Measurements from ENCODE around the gene BCAR3.

Gene BCAR3

DNA sequence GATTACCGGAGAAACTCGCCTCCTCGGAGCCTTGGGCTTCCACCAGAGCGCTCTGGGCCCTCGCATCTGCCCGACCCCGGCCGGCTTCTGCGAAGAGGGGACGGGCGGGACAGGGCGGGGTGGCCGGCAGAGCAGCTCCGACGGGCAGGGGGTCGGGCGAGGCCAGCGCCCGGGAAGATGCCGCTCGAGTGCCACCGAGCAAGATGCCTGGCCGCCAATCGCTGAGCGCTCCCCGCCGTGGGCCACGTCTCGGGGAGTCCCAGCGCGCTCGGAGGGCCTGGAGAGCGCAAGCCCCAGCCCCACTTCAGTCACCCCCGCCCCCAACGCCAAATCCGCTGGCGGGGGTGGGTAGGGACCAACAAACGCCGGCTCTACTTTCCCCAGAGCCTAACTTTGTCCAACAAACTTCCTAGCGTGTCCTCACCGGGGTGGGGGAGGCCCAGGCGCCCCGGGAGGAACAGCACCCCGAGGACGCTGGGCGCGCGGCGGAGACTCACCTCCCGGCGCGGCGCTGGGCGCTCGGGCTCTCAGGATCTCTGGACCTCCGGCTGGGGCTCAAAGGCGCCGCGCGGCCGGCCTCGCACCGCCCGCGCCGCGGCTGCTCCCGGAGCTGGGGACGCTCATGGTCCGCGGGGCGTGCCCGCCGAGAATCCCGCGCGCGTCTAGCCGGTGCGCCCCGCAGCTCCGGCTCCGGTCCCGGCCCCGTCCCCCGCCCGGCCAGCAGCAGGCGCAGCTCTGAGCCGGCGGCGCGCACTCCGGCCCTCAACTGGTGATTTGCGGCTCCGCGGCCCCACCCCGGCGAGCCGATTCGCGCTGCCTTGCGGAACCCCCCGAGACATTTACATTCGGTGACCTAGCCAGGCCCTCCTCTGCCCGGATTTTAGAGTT, at the start of gene BCAR3:
TSS of gene BCAR3 (minus strand) at position 737 of the 888 bp plus-strand sequence. CDS start 6,907 bp downstream, outside the sequence.
- DNase-seq (ENCODE audit: low read depth in 3 of 3) = peak in 1 of 3 experiments; percentile 36

DNA sequence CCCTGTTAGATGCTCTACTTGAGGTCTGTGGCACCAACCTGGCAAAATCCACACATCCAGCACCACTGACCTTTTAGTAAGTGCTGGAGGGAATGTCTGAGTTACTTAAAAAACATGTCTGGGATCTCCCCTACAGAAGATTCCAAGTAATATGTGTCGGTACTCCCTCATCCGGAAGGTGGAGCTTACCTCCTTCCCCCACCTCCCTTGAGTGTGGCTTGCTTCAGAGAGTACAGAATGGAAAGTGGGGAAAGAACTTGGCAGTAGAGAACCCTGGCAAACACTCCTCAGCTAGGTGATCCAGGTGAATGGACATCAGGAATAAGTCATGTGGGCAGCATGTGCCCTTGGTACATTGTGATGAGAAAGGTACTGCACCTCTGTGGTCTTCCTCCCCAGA, 49.0 kb upstream of the BCAR3 start:
- DNase-seq (ENCODE audit: low read depth in 3 of 3) = no peak

DNA sequence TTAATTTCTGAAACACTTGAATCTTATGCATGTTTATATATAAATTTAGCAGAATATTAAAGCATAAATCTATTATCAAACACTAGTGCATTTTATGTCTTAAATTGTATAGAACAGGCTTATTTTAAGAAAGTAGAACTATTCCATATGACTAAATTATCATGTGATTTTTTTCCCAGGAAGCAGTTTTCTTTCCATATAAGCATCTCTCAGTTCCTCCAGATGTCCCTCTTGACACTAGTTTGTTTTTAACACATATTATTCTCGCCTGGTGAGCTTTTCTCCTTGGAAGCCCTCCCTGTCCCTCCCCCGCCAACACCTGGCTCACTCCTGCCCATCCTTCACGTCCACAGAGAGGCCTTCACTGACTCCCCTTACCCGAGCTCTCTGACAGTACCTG, 48.3 kb upstream of the BCAR3 start:
- DNase-seq (ENCODE audit: low read depth in 3 of 3) = no peak

DNA sequence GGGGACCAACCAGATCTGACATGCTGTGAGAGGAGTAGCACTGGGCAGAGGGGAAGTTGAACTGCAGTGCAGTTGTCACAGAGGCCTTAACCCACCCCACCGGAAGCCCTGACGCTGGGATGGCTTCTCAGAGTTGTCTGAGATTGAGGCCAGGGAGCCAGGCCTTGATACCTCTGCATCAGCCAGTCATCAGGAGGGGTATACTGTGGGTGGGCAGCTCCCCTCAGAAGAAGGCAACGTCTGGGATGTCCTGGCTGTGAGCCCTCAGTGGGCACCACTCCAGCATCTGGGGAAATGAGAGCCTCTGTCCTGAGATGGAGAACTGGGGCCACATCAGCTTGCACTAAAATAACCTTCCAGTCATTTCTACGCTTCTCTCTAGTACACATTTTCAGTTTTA, 47.9 kb upstream of the BCAR3 start:
- DNase-seq (ENCODE audit: low read depth in 3 of 3) = no peak

DNA sequence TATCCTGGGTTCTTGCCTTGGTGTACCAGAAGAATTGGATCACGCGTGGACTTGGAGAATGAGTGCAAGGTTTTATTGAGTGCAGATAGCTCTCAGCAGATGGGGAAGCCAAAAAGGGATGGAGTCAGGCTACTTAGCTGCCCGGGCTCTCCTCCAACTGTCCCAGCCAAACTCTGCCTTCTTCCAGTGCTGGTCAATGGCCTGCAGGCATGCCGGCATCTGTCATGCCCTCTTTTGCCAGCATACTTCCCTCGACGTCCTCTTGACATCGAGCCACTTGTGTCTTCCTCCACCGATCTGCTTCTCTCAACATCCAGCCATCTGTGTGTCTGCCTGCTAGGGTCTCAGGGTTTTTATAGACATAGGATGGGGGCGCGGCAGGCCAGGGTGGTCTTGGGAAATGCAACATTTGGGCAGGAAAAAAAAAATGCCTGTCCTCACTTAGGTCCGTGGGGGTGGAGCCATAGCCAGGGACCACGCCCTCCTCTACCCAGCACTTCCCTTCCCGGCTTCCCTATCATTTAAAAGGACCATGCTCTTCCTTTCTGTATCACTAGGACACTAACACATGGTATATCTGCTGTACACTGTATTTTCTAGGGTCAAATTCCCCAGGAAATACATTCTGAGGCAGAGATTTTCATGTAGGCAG, 47.0 kb upstream of the BCAR3 start:
- no peak for DNase-seq (ENCODE audit: low read depth in 3 of 3)

DNA sequence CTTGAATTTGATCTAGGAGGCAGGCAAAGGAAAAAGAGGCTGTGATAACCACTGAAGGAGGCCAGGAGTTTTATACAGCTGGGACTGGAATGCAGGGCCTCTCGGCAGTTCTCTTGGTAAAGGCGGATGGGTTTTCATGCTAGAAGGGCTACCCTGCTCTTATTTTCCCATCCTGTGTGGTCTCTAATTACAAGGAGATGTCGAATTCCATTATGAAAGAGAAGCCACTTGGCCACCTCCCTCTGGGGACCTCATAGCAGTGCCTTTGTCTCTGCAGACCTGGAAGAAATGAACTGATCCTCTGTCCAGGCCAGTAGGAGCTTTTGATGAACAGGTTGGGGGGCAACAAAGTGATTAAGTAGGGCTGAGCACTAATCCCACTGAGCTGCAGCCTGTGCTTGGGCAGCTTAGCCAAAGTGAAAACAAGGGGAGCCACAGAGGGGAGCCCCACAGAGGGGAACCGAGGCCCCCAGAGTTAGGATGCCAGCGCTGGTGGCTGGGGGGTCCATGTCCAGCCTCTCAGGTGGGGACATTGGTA, 42.2 kb upstream of the BCAR3 start:
- no peak for DNase-seq (ENCODE audit: low read depth in 3 of 3)

DNA sequence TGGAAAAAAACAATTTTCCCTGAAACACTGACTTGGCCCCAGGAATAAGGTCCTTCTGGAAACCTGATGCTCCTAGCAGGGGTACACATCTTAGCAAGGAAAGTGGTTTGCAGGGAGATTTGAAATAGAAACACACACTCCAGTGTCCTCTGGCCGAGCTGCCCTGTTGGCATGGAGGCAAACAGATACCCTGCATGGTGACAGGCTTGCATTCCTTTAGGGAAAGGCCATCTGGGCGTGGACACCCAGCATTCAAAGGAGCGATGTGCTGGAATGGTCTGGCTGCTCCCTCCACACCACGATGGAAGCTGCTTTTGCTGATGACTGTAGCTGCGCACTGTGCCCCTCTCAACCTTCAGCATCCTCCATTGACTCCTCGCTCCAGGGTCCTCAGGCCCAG, 41.5 kb upstream of the BCAR3 start:
- DNase-seq (ENCODE audit: low read depth in 3 of 3) = no peak

DNA sequence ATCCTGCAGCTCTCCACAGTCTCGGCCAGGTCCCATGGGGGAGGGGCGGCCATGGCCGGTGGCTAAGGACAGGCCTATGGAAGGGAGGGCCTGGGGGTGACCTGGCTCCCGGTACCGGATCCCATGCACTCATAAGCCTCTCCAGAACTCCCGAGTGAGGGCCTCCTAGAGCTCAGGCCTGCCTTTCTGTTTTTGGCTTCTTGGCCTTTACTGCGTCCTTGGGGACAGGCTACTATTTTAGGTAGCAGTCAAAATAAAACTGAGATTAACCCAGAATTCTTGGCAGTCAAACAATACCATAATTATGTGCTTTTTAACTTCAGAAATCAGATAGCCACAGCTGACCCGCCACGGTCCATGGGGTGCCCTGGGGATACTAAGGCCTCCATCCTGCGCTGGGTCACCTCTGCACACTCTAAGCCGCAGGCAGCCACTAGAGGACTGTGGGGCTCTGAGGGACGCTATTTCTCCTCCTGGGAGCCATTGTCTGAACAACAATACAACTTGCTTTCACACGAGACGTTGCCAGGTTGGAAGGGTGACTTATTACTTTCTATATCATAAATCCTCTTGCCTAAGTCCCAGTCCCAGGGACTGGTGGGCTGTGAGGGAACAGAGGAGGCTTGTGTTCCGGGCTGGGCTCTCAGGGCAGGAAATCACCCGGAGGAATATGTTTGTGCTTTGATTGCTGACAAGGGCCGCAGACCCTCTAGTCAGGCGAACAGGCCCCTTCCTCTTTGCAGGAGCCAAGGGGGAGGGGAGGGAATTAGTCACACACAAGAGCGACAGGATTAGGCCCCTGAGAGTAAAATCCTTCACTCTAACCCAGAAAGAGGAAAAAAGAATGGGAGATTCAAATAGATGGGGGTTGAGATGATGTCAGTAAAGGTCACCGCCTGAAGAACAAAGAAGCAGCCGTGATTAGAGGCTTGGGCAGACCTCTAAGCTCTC, 40.7 kb upstream of the BCAR3 start:
- DNase-seq (ENCODE audit: low read depth in 3 of 3) = no peak

DNA sequence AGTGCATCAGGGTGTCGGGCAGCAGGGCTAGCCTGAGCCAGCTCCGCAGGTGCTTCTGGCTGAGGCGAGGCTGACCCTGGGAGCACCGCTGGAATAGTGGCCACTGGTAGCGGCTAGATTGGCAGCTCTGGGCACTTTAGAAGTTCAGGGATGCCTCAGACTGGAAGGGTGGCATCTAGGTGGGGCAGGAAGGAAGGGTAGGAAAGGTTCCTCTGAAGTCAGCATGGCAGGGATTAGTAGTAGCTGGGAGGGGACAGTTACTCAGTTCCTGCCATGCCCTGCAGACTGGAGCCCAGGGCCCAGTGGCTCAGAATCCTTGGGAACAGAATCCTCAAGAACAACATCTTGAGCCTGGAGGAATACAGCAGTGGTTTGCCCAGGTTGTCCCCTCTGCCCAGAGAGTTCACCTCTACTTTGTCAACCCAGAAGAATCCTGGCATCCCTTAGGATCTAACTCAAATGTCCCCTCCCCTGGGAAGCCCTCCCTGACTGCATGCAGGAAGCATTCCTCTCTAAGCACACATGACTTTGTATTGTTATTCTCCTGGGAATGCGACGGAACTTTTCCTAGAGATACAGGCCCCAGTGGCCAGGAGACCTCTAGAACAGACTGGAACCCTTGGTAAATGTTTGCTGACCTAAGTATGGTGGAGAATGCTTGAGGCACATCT, 39.5 kb upstream of the BCAR3 start:
- no peak for DNase-seq (ENCODE audit: low read depth in 3 of 3)

DNA sequence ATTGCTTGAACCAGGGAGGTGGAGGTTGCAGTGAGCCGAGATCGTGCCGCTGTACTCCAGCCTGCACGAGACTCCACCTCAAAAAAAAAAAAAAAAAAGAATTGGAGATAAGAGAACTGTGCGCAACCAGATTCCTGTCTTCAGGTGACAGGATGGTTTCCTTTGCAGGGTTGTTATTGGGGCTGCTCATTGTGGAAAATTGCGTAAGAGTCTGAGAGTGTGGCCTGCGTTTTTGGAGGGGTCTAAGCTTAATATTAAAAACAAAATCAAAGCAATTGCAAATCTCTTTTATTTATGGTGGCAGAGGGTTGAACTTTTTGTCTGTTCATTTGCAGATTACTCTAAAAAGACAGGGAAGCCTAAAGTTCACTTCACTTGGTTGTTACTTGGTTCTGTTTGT, 36.0 kb upstream of the BCAR3 start:
- no peak for DNase-seq (ENCODE audit: low read depth in 3 of 3)

DNA sequence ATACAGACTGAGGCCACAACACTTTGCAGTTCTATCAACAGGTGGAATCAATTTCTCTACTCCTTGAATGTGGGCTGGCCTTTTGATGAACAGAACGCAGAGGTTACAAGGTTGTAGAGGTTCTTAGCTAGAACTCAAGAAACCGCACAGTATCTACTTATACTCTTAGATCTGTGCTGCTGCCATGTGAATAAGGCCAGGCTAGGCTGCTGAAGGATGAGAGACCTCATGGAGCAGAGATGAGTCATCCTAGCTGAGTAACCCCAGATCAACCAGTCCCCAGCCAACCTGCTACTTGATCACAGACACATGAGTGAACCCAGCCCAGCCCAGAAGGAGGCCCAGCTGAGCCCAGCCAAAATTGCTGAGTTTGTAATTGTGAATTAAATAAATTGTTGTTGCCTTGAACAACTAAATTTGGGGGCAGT, 35.3 kb upstream of the BCAR3 start:
- peak in 1 of 3 experiments; percentile 47 for DNase-seq (ENCODE audit: low read depth in 3 of 3)

DNA sequence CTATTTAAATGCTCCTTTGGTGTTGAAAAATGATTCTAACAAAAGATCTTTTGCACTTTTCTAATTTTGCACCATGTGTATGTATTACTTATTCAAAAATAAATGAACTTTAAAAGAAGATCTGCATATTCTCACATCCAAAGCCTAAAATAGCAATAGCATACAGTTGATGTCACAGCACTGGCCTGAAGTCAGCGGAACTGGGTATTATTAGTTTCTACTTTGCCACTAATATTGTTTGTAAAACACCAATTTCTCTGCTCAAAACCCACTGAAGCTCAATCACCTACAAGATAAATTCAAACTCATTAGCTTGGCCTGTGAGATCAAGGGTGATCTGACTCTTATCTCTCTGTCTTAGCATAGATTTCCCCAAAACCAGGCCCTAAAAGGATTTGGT, 34.5 kb upstream of the BCAR3 start:
- DNase-seq (ENCODE audit: low read depth in 3 of 3) = no peak

DNA sequence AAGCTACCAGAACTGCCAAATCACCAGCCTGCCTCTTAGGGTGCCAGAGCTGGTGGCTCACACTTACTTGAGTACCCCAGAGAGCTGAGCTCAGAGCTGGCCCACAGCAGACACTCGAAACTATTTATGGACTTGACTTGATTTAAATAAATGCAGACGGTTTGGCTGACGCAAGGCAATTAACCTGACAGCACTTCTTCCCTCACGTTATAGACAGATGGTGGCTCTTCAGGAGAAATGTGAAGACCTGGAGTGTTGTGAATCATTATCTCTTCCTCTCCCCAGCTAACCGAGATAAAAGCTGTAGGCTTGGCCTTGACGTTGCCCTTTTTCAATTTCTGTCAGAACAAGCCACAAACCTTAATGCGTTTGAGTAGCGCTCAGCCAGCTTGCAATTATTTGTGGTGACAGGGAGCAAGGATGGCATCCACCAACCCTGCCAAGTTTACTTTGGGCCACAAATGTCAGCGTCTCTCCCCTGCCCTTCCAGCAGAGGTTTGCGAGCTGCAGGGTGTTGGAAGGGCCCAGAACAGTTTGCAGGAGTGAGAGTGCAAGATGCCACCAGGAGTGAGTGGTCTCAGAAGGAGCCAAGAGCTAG, 34.0 kb upstream of the BCAR3 start:
- DNase-seq (ENCODE audit: low read depth in 3 of 3) = peak in 1 of 3 experiments; percentile 37

DNA sequence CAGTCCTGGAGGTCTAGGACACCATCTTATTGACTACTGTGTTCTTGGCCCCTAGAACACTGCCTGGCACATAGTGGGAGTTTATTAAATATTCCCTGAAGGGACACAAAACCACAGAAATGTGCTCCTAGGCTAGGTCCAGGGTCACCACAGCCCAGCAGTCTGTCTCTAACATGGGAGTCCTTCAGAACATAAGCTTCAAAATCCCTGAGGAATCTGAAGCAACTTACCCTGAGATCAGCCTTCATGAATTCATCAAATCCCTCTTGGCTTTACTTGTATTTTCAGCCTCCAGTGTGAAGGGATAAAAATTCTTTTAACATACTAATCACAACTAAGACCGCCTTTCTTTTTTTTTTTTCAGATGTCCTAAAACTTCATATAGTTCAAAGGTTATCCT, 32.7 kb upstream of the BCAR3 start:
- DNase-seq (ENCODE audit: low read depth in 3 of 3) = no peak

DNA sequence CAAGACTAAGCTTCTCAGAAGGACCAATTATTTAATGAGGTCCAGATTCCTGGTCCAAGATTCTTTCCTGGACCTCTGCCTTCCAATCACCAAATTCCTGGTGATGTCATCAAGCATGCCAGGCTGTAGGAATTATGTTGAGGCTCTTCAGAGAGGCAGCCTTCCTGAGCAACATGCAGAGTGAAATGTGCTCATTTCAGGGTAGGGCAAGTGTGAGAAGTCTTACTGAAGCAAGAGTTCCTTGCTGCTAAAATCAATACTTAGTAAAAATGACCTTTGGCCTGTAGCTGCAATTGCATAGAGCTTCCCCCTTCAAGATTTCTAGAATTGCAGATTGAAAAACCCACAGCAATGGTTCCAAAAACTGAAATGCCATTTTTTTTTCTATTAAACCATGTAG, 31.7 kb upstream of the BCAR3 start:
- no peak for DNase-seq (ENCODE audit: low read depth in 3 of 3)

DNA sequence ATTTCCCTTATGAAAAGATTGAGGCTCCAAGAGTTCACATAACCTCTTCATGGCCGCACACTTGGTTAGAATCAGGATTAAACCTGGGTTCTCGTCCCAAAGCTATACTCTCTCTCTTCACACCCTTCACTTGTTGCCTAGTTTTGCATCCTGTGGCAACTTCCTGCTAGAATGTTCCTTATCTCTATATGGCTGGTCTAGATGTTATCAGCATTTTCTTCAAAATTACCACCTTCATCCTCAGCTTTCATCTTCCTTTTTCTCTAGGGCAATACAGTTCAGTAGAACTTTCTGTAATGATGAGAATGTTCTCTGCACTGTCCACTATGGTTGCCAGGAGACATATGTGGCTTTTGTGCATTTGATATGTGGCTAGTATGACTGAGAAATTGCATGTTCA, 31.1 kb upstream of the BCAR3 start:
- no peak for DNase-seq (ENCODE audit: low read depth in 3 of 3)

DNA sequence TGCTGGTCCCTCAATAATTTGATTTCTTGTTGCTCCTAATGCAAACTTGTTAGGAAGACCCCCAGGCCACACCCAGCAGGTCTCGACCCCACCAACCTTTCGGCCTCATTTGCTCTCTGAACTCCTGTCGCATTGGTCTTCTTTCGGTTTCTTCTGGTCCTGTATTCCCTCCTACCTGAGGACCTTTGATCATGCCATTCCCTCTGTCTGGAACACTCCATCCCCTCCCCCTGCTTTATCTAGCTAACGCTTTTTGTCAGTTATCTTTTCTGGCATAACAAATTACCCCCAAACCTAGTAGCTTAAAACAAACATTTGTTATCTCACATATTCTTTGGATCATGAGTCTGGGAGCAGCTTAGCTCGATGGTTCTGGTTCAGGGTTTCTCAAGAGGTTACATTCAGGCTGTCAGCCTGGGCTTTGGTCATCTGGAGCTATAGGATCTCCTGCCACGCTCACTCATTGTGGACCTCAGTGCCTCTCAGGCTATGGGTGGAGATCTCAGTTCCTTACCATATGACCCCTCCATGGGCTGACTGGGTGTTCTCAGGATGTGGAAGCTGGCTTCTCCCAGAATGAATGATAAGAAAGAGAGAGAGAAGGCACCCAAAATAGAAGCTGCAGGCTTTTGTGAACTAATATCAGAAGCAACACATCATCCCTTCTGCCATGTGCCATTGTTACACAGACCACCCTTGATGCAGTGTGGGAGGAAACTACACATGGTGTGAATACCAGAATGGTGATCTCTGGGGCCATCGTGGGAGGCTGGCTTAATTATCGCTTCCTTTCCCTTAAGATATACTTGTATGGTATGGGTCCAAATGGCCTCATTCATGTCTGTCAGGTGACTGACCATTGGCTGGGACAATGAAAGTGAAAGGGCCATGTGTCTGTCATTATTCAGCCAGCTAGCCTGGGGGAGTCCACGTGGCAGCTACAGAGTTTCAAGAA, 29.1 kb upstream of the BCAR3 start:
- no peak for DNase-seq (ENCODE audit: low read depth in 3 of 3)

DNA sequence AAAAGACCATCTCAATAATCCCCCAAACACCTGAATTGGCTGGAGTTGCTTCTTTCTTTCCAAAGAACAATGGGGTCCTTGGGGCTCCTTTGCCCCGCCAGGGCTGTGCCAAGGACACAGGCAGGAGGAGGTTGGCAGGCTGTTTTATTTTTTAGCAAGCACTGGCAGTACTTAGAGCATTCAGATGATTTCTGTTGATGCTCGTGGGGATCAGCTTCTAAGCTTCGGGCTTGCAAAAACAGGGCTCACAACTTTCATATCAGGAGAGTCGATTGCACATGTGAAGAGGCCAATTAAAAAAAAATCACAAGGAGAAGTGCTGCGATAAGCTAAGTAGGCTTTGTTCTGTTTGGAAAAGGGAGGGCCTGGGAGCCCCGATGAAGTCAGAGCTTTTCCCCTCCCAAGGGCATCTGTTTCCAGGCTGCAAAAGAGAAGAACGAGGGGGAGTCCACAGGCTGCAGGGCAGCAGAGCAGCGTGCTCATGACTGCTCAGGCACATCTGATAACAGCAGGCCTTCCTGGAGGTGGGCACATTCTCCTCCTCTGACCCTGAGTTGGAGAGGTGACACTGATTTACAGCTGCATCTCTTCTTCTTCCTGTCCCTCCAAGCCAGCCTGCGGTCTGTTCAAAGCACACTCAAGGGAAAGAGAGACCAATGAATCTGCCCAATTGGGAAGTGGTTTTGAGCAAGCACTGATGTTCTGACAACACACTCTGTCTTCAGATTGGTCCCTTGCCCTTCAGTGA, 27.3 kb upstream of the BCAR3 start:
- no peak for DNase-seq (ENCODE audit: low read depth in 3 of 3)

DNA sequence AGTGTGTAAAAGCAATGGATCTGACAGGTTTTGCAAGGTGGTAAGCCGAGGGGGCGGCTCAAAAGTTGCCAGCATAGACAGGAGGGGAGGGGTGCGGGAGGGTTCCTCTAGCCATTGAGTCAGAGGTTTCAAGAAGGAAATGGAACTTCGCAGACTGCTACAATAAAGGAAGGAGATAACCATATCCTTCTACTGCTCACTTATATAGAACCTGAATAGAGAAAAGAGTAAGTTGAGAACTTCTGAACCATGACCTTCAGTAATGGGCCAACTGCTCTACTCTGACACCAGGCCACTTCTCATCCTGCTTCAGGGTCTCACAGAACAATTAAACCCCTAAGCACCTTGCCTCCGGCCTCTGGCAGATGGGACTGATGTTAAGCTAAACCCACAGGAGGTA, 26.3 kb upstream of the BCAR3 start:
- DNase-seq (ENCODE audit: low read depth in 3 of 3) = peak in 1 of 3 experiments; percentile 57
